ENCODE data around the gene PPP1R18.

- TF ChIP-seq CTCF (IDR thresholded peaks at IDR 0.05; ENCODE audit: low read depth, low read length) (no peak), EZH2phosphoT487 (IDR thresholded peaks at IDR 0.05; ENCODE audit: low read depth) (no peak)
Measured at GRCh38 chr6:30656513-30656912, 29.9 kb downstream of the PPP1R18 start.
